SIG-M5 treated with dmso at 0.1 percent for 504 hours (cell line): ENCODE data around the gene TMEM164.
"Not testable (repeated sequence)": the region's sequence is repeated elsewhere in the genome, so short reads cannot be mapped to it uniquely, and the experiment has no call there.

Experiments
- DNase-seq: peaks from one replicate; lab custom pipeline; 2025; ENCODE audit not compliant: unreplicated experiment; lab: John Stamatoyannopoulos, UW

The TMEM164 gene

DNA sequence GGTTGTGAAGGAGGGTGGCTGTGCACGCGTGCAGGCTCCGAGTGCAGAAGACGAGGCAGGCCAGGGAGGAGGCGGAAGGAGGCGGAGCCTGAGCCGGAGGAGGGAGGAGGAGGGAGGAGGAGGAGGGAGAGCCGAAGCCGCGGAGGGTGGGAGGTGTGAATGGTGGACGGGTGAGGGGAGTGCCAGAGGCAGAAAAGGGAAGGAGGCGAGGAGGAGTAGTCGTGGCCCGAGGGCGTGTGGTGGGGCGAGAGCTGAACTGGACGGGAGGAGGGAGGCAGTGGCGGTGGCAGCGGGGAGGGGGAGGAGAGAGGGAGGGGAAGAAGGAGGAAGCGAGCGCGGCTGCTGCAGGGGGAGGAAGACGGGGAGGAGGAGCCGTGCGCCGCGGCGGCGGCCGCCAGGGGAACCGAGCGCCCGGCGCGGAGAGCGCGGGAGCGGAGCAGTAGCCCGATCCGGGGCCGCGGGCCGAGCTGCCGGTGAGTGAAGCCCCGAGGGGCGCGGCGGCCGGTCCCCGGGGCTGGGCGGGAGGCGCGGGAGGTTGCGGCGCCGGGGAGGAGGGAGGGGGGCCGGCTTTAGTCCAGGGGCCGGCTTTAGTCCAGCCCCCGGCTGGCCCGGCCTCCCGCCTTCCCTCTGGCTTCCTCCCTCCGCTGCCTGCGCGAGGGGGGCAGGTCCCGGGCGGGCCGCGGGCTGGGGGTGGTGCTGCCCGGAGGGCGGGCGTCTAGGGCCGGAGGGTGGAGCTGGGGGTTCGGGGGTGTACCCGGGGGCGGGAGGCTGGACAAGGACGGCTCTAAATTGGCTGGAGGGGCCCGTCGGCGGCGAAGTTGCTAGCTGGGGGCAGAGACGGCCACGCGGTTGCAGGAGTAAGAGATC, at the start of gene TMEM164:
TMEM164 (plus strand) TSS at position 815 of the 867 bp plus-strand sequence. CDS start 661 bp downstream, outside the sequence.
- peak; percentile 89 for DNase-seq

DNA sequence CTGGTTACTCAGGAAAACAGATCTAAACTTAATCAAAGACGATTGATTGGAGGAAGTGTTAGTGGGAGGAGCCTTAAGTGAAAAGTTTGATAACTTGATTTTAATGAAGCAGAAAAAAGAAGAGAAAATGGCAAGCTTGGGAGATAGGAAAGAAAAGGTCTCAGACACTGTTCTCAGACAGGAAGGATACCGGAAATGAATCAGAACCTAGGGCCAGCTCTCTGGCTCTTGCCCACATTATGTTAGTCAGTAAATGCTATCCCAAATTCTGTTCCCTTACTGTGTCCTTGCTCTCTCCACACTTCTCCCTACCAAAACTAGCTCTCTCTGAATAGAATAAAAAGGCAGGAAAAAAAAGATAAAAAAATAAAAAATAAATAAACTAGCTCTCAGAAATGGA, 48.6 kb upstream of the TMEM164 start:
- no peak for DNase-seq

- DNase-seq = no peak
Observed at GRCh38 chrX:109954955-109955354, 48.0 kb upstream of the TMEM164 start.

DNA sequence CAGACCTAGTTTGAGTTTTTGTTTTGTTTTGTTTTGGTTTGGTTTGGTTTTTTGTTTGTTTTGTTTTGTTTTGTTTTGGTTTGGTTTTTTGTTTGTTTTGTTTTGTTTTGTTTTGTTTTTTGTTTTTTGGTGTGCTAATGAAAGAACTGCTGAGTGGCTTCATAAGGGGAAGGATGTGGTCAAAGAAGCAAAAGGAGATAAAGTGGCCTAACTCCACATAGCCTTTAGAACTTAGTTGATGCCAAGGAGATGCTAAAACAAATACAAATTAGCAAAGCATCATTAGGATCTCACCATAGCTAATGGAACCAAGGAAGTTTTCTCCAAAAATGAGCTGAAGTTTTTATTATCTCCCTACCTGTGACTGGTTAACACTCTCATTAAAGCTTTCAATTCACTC, 44.6 kb upstream of the TMEM164 start:
- no peak for DNase-seq

DNA sequence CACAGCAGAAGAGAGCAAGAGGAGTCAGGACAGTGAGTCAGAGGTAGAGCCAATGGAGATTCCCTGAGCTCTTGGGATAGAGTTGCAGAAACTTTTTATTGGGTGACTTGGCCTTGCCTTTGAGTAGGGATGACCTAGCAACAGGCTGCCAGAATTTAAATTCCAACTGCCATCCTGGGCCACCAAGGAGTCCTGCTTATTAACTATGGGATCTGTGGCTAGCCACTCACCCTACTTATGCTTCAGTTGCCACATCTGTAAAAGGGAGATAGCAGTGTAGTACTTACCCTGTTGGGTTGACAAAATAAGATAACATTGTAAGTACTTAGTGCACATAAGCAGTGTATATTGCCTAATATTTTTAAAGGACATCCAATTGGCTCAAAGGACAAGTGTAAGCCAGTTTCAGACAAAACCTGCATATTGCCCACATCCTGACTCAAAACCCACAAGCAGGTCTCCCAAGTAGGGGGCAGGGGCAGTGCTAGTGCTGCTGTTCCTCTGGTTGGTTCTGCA, 43.5 kb upstream of the TMEM164 start:
- DNase-seq = no peak

DNA sequence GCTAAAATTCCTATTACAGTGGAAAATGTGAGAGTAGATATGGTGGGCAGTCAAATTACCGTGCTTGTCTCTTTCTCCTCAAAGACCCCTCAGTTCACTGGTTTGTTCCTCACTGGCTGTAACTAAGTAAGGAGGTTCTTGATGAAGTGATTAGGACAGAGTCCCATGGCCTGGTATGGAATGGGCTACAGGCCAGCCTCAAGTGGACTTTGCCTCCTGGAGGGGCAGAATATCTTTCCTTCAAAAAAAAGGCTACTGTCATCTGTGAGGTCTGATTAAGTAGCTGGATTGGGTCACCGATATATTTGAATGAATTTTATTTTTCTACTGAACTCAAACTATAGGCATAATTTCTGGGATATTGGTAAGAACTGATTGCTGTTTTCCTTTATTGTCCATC, 38.5 kb upstream of the TMEM164 start:
- DNase-seq = no peak

DNA sequence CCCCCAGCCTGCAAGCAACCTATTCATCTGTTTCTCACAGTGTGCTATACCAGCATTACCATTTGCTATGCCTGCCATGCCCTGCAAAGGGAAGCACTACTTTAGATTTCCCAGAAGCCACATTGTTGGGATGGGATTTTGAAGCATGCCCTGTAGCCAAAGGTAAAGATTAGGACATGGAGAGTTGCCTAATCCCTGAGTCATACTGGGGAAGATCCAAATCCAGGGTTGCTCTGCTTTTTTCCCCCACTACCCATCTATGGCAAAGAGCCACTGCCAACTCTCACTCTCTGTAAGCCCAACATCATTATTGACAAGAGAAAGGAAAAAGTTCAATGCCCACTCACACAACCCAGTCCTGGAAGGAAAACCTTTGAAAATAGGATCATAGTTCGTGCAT, 36.7 kb upstream of the TMEM164 start:
- DNase-seq = no peak

DNA sequence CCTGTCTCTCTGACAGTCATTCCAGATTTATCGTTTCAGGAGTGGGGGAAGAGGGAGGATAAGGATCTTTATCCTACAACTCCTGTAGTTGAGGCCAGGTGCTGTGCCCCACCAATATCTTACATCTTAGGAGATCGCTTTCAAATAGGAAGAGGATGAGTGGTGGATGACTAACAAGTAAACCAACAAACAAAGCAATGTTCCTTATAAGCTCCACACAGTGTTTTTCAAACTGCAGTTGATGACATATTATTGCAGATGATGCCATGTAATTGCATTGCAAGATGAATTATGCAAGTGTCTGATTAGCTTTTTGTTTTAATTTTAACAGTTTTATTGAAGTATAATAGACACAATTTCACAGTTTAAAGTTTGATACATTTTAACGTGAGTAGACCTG, 35.8 kb upstream of the TMEM164 start:
- DNase-seq = no peak

DNA sequence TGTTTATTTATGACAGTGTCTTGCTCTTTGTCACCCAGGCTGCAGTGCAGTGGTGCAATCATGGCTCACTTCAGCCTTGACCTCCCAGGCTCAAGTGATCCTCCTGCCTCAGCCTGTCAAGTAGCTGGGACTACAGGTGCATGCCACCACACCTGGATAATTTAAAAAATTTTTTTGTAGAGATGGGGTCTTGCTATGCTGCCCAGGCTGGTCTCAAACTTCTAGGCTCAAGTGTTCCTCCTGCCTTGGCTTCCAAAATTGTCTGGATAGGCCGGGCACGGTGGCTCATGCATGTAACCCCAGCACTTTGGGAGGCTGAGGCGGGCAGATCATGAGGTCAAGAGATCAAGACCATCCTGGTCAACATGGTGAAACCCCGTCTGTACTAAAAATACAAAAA, 32.1 kb upstream of the TMEM164 start:
- DNase-seq = not testable (repeated sequence)

DNA sequence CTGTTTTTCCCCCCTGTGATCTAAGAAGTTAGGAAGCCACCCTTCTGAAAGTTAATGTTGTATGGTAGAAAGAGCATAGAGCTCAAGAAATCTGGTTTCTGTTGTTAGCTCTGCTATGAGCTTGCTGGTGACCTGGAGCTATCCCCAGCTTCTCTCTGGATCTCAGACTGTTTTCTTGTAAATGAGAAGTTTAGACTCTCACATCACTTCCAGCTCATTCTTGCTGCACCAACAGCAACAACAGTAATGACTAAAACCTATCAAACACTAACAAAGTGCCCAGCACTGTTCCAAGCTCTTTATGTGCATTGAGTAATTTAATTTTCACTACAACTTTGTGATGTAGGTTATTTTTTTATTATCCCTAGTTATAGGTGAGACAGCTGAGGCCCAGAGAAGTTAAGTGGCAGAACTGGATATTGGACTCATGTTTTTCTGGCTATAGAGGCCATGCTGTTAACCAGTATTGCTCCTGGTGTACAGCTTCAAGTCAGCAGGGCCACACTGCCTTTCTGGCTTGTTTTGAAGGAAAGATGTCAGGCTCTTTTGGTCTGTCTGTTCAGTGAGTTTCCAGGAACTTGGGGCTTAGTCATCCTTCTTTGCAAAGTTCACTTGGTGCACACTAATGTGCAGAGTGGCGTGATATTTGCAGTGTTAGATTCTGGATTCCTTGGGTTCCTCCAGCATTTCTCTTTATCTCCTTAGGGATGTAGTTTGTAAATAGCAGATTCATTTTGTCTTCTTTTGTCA, 27.8 kb upstream of the TMEM164 start:
- DNase-seq = no peak

GRCh38 chrX:109985210-109985609, 17.7 kb upstream of the TMEM164 start:
- DNase-seq = not testable (repeated sequence)

DNA sequence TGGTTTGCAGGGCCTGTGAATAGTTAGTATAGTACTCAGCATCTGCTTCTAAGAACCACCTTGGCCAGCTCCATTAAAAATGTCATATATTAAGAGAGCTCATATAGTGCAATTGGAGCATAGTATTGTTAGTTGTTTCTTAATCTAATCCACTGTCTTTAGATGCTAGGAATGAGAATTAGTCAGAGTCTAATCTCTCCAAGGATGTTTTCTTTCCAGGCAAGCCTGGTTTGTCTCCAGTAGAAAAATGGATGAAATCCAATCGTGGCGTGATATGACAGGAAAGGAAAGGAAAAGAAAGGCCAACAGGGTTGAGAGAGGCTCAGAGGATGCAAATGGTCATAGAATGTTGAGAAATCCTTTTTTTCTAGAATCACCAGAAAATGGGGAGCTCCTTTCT, 15.0 kb upstream of the TMEM164 start:
- DNase-seq = no peak

DNA sequence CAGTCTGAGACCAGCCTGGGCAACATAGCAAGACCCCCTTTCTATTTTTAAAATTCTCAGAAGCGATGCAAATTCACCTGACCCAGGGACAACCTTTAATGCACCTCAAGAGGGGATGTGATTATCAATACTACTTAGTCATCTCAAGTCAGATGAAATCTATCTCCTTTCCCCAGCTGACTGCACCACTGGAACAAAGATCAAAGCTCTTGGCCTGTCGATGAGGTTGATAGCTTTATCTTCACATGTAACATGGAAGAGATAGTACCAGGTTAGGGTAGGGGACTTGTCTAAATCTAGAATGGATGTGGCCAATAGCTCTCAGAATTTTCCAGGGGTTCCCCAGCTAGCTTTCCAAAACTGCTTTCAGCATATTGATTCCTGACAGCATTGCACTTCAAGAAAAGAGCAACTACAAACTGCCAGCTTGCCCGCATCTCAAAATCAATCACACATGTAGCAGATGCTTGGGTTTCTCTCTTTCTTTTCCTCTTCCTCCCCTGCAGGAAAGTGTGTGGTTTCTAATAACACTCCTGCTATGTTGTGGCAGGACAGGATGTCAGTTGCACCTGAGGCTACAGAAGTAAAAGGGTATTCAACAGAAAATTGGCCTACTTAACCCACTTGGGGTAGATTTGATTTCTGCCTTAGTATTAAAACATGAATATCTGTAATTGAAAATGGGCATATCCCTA, 12.2 kb upstream of the TMEM164 start:
- no peak for DNase-seq

DNA sequence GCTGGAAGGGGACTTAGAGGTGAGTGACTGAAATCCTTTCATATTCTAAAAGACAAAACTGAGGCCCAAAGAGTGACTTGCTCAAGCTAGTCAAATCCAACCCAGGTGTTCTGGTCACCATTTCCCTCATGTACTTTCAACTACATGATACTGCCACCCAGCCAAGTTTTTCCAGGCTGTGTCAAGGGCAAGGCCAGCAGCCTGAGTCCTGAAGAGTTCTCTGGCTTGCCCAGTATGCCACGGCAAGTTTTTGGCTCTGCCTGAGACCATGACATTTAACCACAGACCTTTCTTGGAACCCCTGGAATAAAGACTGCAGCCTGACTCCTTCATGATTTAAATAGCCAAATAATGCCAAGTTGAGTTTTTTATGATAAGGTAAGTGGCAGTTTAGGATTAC, 10.7 kb upstream of the TMEM164 start:
- DNase-seq = no peak

GRCh38 chrX:109995155-109995554, 7.8 kb upstream of the TMEM164 start:
- no peak for DNase-seq

- DNase-seq = no peak
Observed at GRCh38 chrX:109997786-109998452, 5.0 kb upstream of the TMEM164 start.

GRCh38 chrX:110000000-110000399, 2.9 kb upstream of the TMEM164 start:
- DNase-seq = no peak

GRCh38 chrX:110000847-110001713, 1.8 kb upstream of the TMEM164 start:
- no peak for DNase-seq

- DNase-seq = no peak
Observed at GRCh38 chrX:110001740-110002299, 1.1 kb upstream of the TMEM164 start.
